Activated CD4-positive, alpha-beta T cell treated with anti-CD3 and anti-CD28 coated beads for 48 hours (primary cell): ENCODE results near the gene HERPUD1.
"Not testable (repeated sequence)": the region's sequence is repeated elsewhere in the genome, so short reads cannot be mapped to it uniquely, and the experiment has no call there.

ENCODE experiments used
- DNase-seq: peaks from one replicate; pipeline ENCODE4 v3.0.0-alpha.2; 2020

The HERPUD1 gene

GRCh38 chr16:56983211-56983751 lies 51.3 kb downstream of the HERPUD1 start:
- DNase-seq: no peak

- peak; percentile 35 for DNase-seq
These were observed 52.7 kb downstream of the HERPUD1 start for GRCh38 chr16:56984639-56985038.

GRCh38 chr16:56985288-56985961 lies 53.5 kb downstream of the HERPUD1 start:
- peak; percentile 50 for DNase-seq

GRCh38 chr16:56985962-56986360 lies 54.0 kb downstream of the HERPUD1 start:
- no peak for DNase-seq

- DNase-seq: no peak
These were observed 54.4 kb downstream of the HERPUD1 start for GRCh38 chr16:56986361-56986760.

- DNase-seq: not testable (repeated sequence)
These were observed 55.0 kb downstream of the HERPUD1 start for GRCh38 chr16:56986908-56987307.

GRCh38 chr16:56987692-56988091 lies 55.8 kb downstream of the HERPUD1 start:
- DNase-seq: no peak

- no peak for DNase-seq
These were observed 56.4 kb downstream of the HERPUD1 start for GRCh38 chr16:56988161-56988947.

- DNase-seq: peak; percentile 94
These were observed 57.3 kb downstream of the HERPUD1 start, which contains the start of gene NLRC5 for GRCh38 chr16:56988948-56989945. Gene NLRC5, plus strand, starts transcription at chr16:56989557. Its CDS starts 31,156 bp downstream, at chr16:57020713.

- DNase-seq: no peak
These were observed 58.0 kb downstream of the HERPUD1 start for GRCh38 chr16:56989988-56990387.

GRCh38 chr16:56990407-56991286 lies 58.7 kb downstream of the HERPUD1 start:
- DNase-seq: peak; percentile 57

GRCh38 chr16:56992431-56992830 lies 60.5 kb downstream of the HERPUD1 start:
- DNase-seq: not testable (repeated sequence)

- DNase-seq: no peak
These were observed 61.3 kb downstream of the HERPUD1 start for GRCh38 chr16:56993204-56993603.

- DNase-seq: no peak
These were observed 62.4 kb downstream of the HERPUD1 start for GRCh38 chr16:56994311-56994710.
